GM12864 (cell line): Measurements from ENCODE around the gene LANCL2.
"Not testable (repeated sequence)": the region's sequence is repeated elsewhere in the genome, so short reads cannot be mapped to it uniquely, and the experiment has no call there.

Experiments used
- DNase-seq: peaks from one replicate; pipeline ENCODE4 v3.0.0-alpha.2; 2011; ENCODE audit warnings: low read depth
- H3K4me3 ChIP-seq: 2 replicates; pipeline ENCODE4 v1.5.1; 2011; ENCODE audit warnings: mild to moderate bottlenecking, low read depth, low read length, control low read depth
- CTCF ChIP-seq: IDR thresholded peaks from 2 replicates; pipeline ENCODE4 v1.5.1; 2011; ENCODE audit warnings: low read depth, mild to moderate bottlenecking, moderate library complexity, low read length, control low read depth, inconsistent platforms; ENCODE audit errors: missing control alignments

The LANCL2 gene

GRCh38 chr7:55470261-55470660 lies 105.1 kb downstream of the LANCL2 start:
- no peak for DNase-seq
- no peak overlapping the region for H3K4me3 ChIP-seq
- TF ChIP-seq CTCF, result no peak

- not testable (repeated sequence) for DNase-seq, H3K4me3 ChIP-seq
Measured at GRCh38 chr7:55471594-55471993, 106.5 kb downstream of the LANCL2 start.

DNA sequence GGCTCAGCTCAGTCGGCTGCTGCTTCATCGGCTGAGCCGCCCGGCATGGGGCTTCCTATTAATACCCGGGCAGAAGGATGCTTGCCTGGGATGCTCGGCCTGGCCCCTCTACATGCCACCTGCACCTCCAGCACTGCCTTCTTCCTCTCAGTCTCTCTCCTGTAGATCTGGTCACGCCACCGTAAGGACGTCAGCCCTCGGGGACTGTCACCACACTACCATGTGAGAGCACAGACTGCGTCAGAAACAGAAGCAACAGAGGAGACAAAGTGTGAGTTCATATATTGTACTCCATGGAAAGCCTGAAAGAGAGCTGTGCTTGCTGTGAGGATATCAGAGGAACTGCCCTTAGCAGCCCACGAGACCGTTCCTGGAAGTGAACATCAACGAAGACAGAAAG lies 107.3 kb downstream of the LANCL2 start:
- not testable (repeated sequence) for DNase-seq, H3K4me3 ChIP-seq

DNA sequence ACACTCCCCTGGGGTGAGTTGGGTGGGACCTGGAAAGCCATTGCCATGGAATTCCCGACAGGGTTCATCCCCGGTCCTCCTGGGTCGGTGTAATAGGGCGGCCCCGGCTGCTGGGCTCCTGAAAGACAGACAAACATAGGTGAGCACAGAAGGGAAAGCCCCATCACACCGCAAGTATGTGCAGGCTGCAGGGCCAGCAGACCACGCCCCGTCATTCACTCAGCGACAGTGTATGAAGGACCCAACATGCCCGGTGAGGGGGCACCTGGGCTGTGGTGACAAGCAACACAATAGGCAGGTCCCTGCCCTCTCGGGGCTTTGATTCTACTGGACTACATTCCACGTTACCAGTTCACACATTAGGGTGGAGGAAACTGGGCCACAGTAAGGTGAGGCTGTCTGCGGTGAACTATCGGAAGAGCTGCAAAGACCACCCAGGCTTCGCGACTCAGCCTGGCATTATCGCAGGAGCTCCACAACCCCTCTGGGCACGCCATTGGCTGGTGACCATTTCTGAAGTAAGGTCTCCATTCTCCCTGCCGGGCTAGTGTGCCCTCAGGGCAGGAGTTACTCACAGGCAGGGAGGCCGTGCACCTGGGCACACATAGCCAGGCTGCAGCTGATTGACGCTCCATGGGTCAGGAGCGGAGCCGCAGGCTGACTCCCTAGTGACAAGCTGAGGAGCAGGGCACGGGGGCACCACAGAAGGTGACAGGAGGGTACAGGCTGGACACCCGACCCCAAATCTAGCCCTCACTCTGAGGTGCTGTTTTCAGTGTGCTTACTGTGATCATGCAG lies 108.0 kb downstream of the LANCL2 start:
- TF ChIP-seq CTCF, result no peak
- no peak overlapping the region for H3K4me3 ChIP-seq
- no peak for DNase-seq

DNA sequence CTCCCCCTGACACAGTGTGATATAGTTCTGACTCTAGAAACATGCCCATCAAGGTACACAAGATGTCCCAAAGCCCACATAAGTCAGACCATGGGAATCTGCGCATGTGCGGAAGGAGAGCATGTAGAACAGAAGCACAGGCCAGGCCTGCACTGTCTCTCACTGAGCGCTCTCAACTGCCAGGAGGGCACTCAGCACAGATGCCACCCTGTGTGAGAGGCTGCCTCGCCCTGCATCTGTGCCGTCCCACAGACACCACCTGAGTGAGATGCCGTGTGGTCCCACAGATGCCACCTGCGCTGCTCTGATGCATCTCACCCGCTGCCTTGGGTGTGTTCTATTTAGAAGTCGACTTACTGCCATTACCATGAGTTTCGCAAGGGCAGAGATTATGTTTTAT lies 108.8 kb downstream of the LANCL2 start:
- H3K4me3 ChIP-seq, result no peak overlapping the region
- no peak for DNase-seq
- no peak for TF ChIP-seq CTCF

DNA sequence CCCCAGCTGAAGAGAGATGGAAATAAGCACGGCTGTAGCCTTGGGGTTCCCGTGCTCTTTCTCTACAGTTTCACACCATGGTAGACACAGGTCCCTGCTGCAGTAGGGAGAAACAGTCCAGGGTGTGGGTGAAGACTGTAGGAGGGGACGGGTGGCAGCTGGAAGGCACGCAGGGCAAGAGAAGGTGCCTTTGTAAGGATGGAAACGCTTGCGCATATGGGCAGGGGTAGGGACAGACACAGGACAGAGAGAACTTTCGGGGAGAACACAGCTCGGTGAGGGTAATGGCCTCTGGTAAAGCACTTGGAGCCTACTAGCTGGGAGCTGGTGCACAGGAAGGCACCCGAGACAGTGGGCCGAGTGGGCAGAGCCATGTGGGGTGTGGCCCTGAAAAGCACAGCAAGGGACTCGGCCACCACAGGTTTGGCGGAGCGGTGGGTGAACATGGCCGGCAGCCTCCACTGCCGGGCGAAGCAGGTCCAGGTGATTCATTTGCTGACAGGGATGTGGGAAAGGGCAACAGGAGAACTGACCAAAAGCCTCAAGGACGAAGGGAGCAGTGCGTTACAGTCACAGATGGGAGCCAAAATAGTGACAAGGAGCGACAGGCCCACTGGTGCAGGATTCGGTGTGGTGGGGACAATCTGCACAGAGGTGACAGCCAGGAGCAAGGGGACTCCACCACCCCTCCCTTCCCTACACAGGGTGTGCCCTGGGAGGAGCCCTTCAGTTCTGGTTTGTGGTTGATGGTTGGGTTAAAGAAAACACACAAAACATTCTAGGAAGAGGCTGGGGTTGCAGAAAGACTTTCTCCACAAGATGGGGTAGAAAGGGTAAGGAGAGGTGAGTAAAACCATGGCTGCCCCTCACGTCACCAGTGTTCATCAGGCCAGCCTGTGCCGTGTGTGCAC lies 110.1 kb downstream of the LANCL2 start:
- no peak overlapping the region for H3K4me3 ChIP-seq
- no peak for DNase-seq
- TF ChIP-seq CTCF, result no peak

DNA sequence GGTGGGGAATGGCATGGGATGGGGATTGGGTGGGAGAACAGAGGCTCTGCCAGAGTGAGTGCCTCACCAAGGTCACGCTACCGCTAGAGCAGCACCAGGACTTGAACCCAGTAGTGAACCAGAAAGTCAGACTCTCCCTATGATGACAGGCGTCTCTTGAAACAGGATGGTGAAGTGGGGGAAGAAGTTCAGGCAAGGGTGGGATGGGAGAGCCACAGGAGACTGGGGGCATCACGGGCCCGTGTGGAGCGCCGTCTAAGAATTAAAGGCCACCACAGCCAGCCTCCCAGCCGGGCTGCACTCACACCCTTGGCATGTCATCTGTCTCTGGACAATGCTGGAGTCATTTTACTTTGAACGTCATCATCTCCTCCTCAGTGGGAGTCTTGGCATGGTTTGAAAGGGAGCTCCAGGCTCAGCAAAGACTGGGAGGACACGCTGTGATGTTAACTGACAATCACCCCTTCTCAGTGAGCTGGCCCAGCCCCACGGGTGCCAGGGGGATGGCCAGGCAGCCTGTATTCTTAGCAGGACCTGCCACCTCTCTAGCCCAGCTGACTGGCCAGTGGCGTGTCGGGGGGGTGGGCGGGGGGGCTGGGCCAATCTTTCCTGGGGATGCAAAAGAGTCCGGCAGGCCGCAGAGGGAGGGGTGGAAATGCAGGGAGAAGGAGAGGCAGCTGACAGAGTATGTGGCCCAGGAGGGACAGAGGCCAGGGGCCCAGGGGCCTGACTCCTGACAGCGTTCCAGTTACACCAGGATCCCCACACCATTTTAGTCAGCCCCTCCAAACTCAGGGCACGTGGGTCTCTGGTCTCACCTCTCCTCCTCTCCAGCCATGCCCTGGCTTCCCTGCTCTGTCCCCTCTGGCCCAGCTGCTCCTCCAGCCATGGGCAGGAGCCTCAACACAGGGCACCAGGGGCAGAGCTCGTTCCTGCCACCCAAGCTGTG lies 111.0 kb downstream of the LANCL2 start:
- no peak for TF ChIP-seq CTCF
- DNase-seq, result no peak
- H3K4me3 ChIP-seq, result no peak overlapping the region
